UCSD-AML1 (cell line): ENCODE data around the gene SPHKAP.
"Not testable (repeated sequence)": the region's sequence is repeated elsewhere in the genome, so short reads cannot be mapped to it uniquely, and the experiment has no call there.

Experiments
- DNase-seq: peaks from one replicate; lab custom pipeline; 2025; ENCODE audit not compliant: unreplicated experiment; lab: John Stamatoyannopoulos, UW

Gene SPHKAP

GRCh38 chr2:228037915-228038314 lies 143.6 kb downstream of the SPHKAP start:
- no peak for DNase-seq

GRCh38 chr2:228023619-228024018 lies 157.9 kb downstream of the SPHKAP start:
- no peak for DNase-seq

- DNase-seq, result no peak
These were observed 163.2 kb downstream of the SPHKAP start for GRCh38 chr2:228018311-228018710.

- no peak for DNase-seq
These were observed 163.7 kb downstream of the SPHKAP start for GRCh38 chr2:228017784-228018183.

- DNase-seq, result no peak
These were observed 165.1 kb downstream of the SPHKAP start for GRCh38 chr2:228016402-228016801.

GRCh38 chr2:228015741-228016140 lies 165.7 kb downstream of the SPHKAP start:
- DNase-seq, result no peak

- DNase-seq, result no peak
These were observed 185.1 kb downstream of the SPHKAP start for GRCh38 chr2:227996366-227996765.

GRCh38 chr2:227990937-227991336 lies 190.6 kb downstream of the SPHKAP start:
- no peak for DNase-seq

- no peak for DNase-seq
These were observed 208.2 kb downstream of the SPHKAP start for GRCh38 chr2:227973241-227973640.

GRCh38 chr2:227971619-227972230 lies 209.8 kb downstream of the SPHKAP start:
- no peak for DNase-seq

GRCh38 chr2:227960317-227960716 lies 221.2 kb downstream of the SPHKAP start:
- no peak for DNase-seq

GRCh38 chr2:227942965-227943364 lies 238.5 kb downstream of the SPHKAP start:
- DNase-seq, result no peak

- DNase-seq, result no peak
These were observed 239.5 kb downstream of the SPHKAP start for GRCh38 chr2:227942021-227942420.

- no peak for DNase-seq
These were observed 242.0 kb downstream of the SPHKAP start for GRCh38 chr2:227939271-227940027.

- not testable (repeated sequence) for DNase-seq
These were observed 245.2 kb downstream of the SPHKAP start for GRCh38 chr2:227936249-227936648.

GRCh38 chr2:227933884-227934283 lies 247.6 kb downstream of the SPHKAP start:
- DNase-seq, result no peak

- DNase-seq, result no peak
These were observed 249.1 kb downstream of the SPHKAP start for GRCh38 chr2:227932403-227932802.

- no peak for DNase-seq
These were observed 249.5 kb downstream of the SPHKAP start for GRCh38 chr2:227932001-227932400.
